ENCODE data around the gene TTLL6.
"Not testable (repeated sequence)": the region's sequence is repeated elsewhere in the genome, so short reads cannot be mapped to it uniquely, and the experiment has no call there.

Gene TTLL6

DNA sequence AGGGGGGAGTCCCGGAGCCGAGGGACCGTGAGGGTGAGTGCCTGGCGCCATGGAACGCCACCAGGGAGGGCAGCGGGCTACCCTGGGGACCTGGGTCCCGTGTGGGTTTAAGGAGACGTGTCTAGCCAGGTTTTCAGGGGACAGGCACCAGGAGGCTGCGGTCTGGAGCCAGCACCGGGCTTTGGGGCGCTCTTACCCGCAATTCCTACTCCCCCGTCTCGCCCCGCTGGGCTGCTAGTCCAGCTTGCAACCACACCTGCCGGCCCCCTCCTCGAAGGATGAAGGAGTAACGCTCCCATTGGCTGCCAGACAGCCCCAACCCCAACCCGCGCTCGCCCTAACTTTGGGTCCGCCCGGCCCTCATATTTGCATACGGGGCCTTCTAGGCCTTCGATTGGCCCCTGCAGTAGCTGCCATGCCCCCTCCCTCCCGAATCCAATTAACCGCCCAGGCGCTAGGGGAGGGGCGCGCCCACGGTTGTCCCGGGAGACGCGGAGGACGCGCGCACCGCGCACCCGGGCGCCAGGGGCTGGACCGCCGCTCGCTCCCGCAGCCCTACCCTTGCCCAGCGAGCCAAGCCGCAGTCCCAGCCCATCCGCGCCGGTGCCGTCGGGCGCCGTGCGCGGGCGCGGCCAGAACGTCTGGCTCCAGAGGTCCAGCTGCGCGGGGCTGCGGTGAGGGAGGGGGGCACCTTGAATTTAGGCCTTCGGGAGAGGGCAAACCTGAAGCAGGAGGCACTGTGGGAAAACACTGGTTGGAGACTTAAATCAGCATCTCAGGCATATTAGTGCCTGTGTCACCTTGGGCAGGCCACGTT lies at the start of gene TTLL6:
TTLL6 (minus strand) TSS at position 456 of the 817 bp plus-strand sequence; CDS start at position 299, 157 bp downstream.
- Histone ChIP-seq H3K27me3 (ENCODE audit: control insufficient read depth, insufficient read depth, low read length) (peaks cover 12% of the 10 kb centered on the region), H3K4me3 (ENCODE audit: low read length) (peak within 1 kb of the TSS; percentile 89), H3K4me1 (ENCODE audit: control insufficient read depth, low read depth, low read length) (peaks cover 19% of the 10 kb centered on the region), H3K9ac (ENCODE audit: low read length) (peak within 1 kb of the TSS; percentile 70), H3K27ac (ENCODE audit: low read length) (peak within 1 kb of the TSS; percentile 31), H3K36me3 (ENCODE audit: control insufficient read depth, low read depth, low read length) (no peaks in the 10 kb centered on the region), H3K9me3 (ENCODE audit: control insufficient read depth, low read depth, low read length) (no peaks in the 10 kb centered on the region)

- H3K9me3 ChIP-seq (ENCODE audit: control insufficient read depth, low read depth, low read length), result no peaks in the 10 kb centered on the region
- H3K36me3 ChIP-seq (ENCODE audit: control insufficient read depth, low read depth, low read length), result no peaks in the 10 kb centered on the region
- H3K27ac ChIP-seq (ENCODE audit: low read length), result no peak overlapping the region
- H3K27me3 ChIP-seq (ENCODE audit: control insufficient read depth, insufficient read depth, low read length), result no peaks in the 10 kb centered on the region
- no peak overlapping the region for H3K9ac ChIP-seq (ENCODE audit: low read length)
- H3K4me3 ChIP-seq (ENCODE audit: low read length), result no peak overlapping the region
- no peaks in the 10 kb centered on the region for H3K4me1 ChIP-seq (ENCODE audit: control insufficient read depth, low read depth, low read length)
Measured at GRCh38 chr17:48860456-48860855, 43.4 kb upstream of the TTLL6 start.

- H3K9me3 ChIP-seq (ENCODE audit: control insufficient read depth, low read depth, low read length), result no peaks in the 10 kb centered on the region
- no peak overlapping the region for H3K9ac ChIP-seq (ENCODE audit: low read length)
- no peaks in the 10 kb centered on the region for H3K27me3 ChIP-seq (ENCODE audit: control insufficient read depth, insufficient read depth, low read length)
- no peaks in the 10 kb centered on the region for H3K36me3 ChIP-seq (ENCODE audit: control insufficient read depth, low read depth, low read length)
- no peaks in the 10 kb centered on the region for H3K4me1 ChIP-seq (ENCODE audit: control insufficient read depth, low read depth, low read length)
- no peak overlapping the region for H3K4me3 ChIP-seq (ENCODE audit: low read length)
- H3K27ac ChIP-seq (ENCODE audit: low read length), result no peak overlapping the region
Measured at GRCh38 chr17:48860034-48860433, 43.0 kb upstream of the TTLL6 start.

DNA sequence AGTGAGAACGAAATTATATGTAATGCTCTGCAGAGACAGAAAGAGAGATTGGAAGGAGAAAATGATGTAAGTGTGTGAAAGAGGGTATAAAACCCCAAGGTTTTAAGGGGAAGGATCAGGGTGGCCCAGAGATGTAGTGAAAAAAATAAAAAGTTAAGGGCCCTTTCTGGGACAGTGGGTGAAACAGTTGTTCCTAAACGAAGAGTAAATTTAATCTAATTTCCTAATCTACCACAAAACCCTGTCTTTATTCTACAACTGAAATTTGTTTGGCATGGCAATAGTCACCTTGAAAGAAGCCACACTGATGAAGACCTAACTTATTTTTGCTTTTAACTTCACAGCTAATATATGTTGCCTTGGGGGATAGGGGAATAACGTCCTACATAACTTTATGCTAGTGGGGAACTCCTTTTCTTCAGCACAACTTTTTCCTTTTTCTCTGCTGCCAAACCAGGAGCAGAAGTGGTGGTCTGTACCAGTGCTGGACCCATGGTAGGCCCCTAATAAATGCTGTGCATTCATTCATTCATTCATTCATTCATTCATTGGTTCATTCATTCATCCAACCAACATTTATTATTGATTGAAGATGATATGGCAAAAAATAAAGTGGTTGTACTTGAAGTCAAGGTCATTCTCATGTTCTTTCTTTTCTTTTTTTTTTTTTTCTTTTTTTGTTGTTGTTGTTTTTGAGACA lies 39.2 kb upstream of the TTLL6 start:
- H3K9me3 ChIP-seq (ENCODE audit: control insufficient read depth, low read depth, low read length), result no peaks in the 10 kb centered on the region
- no peaks in the 10 kb centered on the region for H3K27me3 ChIP-seq (ENCODE audit: control insufficient read depth, insufficient read depth, low read length)
- H3K36me3 ChIP-seq (ENCODE audit: control insufficient read depth, low read depth, low read length), result peaks cover 8% of the 10 kb centered on the region
- no peak overlapping the region for H3K4me3 ChIP-seq (ENCODE audit: low read length)
- no peak overlapping the region for H3K9ac ChIP-seq (ENCODE audit: low read length)
- no peak overlapping the region for H3K27ac ChIP-seq (ENCODE audit: low read length)
- H3K4me1 ChIP-seq (ENCODE audit: control insufficient read depth, low read depth, low read length), result no peaks in the 10 kb centered on the region

DNA sequence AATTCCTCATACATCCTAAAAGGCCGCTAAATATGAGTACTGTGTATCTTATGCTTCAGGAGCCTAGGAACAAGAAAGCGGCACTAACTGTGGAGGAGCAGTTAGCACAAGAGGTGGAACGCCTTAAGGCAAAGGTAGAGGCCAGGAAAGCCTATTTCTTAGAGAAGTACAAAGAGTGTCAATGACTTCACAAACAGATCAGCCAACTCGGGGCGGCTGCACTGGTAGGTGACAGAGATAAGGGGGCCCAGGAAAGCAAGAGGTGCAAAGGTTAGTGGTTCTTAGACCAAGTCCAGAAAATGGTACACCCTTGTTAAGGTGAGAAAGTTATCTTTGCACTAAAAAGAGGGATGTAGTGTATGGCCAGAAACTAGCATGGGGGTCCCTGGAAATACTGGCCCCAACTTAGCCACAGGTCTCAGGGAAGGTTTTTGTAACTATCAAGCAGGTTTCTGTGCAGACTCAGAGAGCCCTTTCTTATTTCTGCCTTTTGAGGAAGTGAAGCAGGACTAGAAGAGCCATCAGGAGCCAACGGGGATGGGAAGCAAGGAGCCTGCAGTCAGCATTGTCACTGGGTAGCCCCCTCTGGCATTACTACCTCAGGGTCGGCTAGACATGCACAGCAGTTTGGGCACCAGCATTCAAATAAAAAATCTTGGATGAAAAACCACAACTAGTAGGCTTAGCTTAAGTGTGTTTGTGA lies 37.9 kb upstream of the TTLL6 start:
- H3K4me3 ChIP-seq (ENCODE audit: low read length), result no peak overlapping the region
- no peaks in the 10 kb centered on the region for H3K4me1 ChIP-seq (ENCODE audit: control insufficient read depth, low read depth, low read length)
- H3K9ac ChIP-seq (ENCODE audit: low read length), result no peak overlapping the region
- H3K36me3 ChIP-seq (ENCODE audit: control insufficient read depth, low read depth, low read length), result peaks cover 8% of the 10 kb centered on the region
- H3K27ac ChIP-seq (ENCODE audit: low read length), result no peak overlapping the region
- no peaks in the 10 kb centered on the region for H3K27me3 ChIP-seq (ENCODE audit: control insufficient read depth, insufficient read depth, low read length)
- H3K9me3 ChIP-seq (ENCODE audit: control insufficient read depth, low read depth, low read length), result no peaks in the 10 kb centered on the region

DNA sequence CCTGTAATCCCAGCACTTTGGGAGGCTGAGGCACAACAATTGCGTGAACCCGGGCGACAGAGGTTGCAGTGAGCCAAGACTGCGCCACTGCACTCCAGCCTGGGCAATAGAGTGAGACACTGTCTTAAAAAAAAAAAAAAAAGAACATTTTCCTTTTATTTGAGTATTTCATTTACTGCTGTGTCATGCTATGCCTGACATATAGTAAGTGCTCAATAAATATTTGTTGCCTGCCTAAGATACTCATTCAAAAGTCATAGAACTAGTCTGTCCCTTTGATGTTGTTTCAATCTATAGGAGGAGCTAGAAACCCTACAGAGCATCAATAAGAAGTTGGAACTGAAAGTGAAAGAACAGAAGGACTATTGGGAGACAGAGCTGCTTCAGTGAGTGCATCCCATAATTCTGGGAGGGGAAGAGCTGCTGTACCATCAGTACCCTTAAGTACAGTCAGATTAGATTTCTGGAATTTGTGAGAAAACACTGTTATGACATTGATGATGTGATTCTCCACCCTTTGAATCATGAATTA lies 33.8 kb upstream of the TTLL6 start:
- Histone ChIP-seq H3K4me1 (ENCODE audit: control insufficient read depth, low read depth, low read length) (no peaks in the 10 kb centered on the region), H3K4me3 (ENCODE audit: low read length) (no peak overlapping the region), H3K36me3 (ENCODE audit: control insufficient read depth, low read depth, low read length) (peaks cover 8% of the 10 kb centered on the region), H3K27ac (ENCODE audit: low read length) (no peak overlapping the region), H3K9me3 (ENCODE audit: control insufficient read depth, low read depth, low read length) (no peaks in the 10 kb centered on the region), H3K9ac (ENCODE audit: low read length) (no peak overlapping the region), H3K27me3 (ENCODE audit: control insufficient read depth, insufficient read depth, low read length) (no peaks in the 10 kb centered on the region)

- Histone ChIP-seq H3K4me3 (ENCODE audit: low read length) (no peak overlapping the region), H3K9ac (ENCODE audit: low read length) (no peak overlapping the region), H3K36me3 (ENCODE audit: control insufficient read depth, low read depth, low read length) (no peaks in the 10 kb centered on the region), H3K4me1 (ENCODE audit: control insufficient read depth, low read depth, low read length) (no peaks in the 10 kb centered on the region), H3K27ac (ENCODE audit: low read length) (no peak overlapping the region), H3K9me3 (ENCODE audit: control insufficient read depth, low read depth, low read length) (no peaks in the 10 kb centered on the region), H3K27me3 (ENCODE audit: control insufficient read depth, insufficient read depth, low read length) (no peaks in the 10 kb centered on the region)
Measured at GRCh38 chr17:48843187-48843900, 26.3 kb upstream of the TTLL6 start.

DNA sequence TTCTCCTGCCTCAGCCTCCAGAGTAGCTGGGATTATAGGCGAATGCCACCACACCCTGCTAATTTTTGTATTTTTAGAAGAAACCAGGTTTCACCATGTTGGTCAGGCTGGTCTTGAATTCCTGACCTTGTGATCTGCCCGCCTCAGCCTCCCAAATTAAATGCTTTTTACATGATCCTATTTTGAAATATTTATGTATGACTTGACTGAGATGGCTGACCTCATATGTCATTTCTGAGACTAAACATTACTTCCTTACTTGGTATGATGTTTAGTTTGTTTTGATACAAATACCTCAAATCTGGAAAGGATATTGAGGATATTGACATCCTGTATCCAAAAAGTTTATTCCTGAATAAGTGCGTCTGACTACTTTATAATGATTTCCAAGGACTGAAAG lies 25.7 kb upstream of the TTLL6 start:
- Histone ChIP-seq H3K36me3 (ENCODE audit: control insufficient read depth, low read depth, low read length) (no peaks in the 10 kb centered on the region), H3K4me3 (ENCODE audit: low read length) (no peak overlapping the region), H3K9ac (ENCODE audit: low read length) (no peak overlapping the region), H3K4me1 (ENCODE audit: control insufficient read depth, low read depth, low read length) (no peaks in the 10 kb centered on the region), H3K27ac (ENCODE audit: low read length) (no peak overlapping the region), H3K27me3 (ENCODE audit: control insufficient read depth, insufficient read depth, low read length) (no peaks in the 10 kb centered on the region), H3K9me3 (ENCODE audit: control insufficient read depth, low read depth, low read length) (no peaks in the 10 kb centered on the region)

GRCh38 chr17:48841395-48841831 lies 24.4 kb upstream of the TTLL6 start:
- H3K4me1 ChIP-seq (ENCODE audit: control insufficient read depth, low read depth, low read length), result no peaks in the 10 kb centered on the region
- no peak overlapping the region for H3K27ac ChIP-seq (ENCODE audit: low read length)
- no peak overlapping the region for H3K4me3 ChIP-seq (ENCODE audit: low read length)
- H3K9me3 ChIP-seq (ENCODE audit: control insufficient read depth, low read depth, low read length), result no peaks in the 10 kb centered on the region
- H3K9ac ChIP-seq (ENCODE audit: low read length), result no peak overlapping the region
- no peaks in the 10 kb centered on the region for H3K36me3 ChIP-seq (ENCODE audit: control insufficient read depth, low read depth, low read length)
- H3K27me3 ChIP-seq (ENCODE audit: control insufficient read depth, insufficient read depth, low read length), result no peaks in the 10 kb centered on the region

GRCh38 chr17:48840441-48840840 lies 23.4 kb upstream of the TTLL6 start:
- H3K9ac ChIP-seq (ENCODE audit: low read length), result no peak overlapping the region
- no peaks in the 10 kb centered on the region for H3K36me3 ChIP-seq (ENCODE audit: control insufficient read depth, low read depth, low read length)
- H3K4me3 ChIP-seq (ENCODE audit: low read length), result no peak overlapping the region
- no peaks in the 10 kb centered on the region for H3K27me3 ChIP-seq (ENCODE audit: control insufficient read depth, insufficient read depth, low read length)
- H3K27ac ChIP-seq (ENCODE audit: low read length), result no peak overlapping the region
- H3K4me1 ChIP-seq (ENCODE audit: control insufficient read depth, low read depth, low read length), result no peaks in the 10 kb centered on the region
- no peaks in the 10 kb centered on the region for H3K9me3 ChIP-seq (ENCODE audit: control insufficient read depth, low read depth, low read length)

- not testable (repeated sequence) for H3K27ac ChIP-seq (ENCODE audit: low read length); H3K36me3 ChIP-seq (ENCODE audit: control insufficient read depth, low read depth, low read length); H3K4me1 ChIP-seq (ENCODE audit: control insufficient read depth, low read depth, low read length); H3K27me3 ChIP-seq (ENCODE audit: control insufficient read depth, insufficient read depth, low read length); H3K9me3 ChIP-seq (ENCODE audit: control insufficient read depth, low read depth, low read length); H3K9ac ChIP-seq (ENCODE audit: low read length); H3K4me3 ChIP-seq (ENCODE audit: low read length)
Measured at GRCh38 chr17:48837458-48837857, 20.4 kb upstream of the TTLL6 start.

Data from iPS-18a (cell line).